Measurements from ENCODE around the gene BSDC1.

GRCh38 chr1:32334274-32334861 lies 59.9 kb downstream of the BSDC1 start:
- TF ChIP-seq FOXK2 (IDR thresholded peaks at IDR 0.05) = no peak
- no peak for TF ChIP-seq SUZ12 (IDR thresholded peaks at IDR 0.05)
- no peak for TF ChIP-seq FOXM1 (IDR thresholded peaks at IDR 0.05; ENCODE audit: borderline replicate concordance)
- TF ChIP-seq CTBP1 (IDR thresholded peaks at IDR 0.05; ENCODE audit: borderline replicate concordance) = no peak
- TF ChIP-seq ELF4 (IDR thresholded peaks at IDR 0.05) = no peak
- no peak for TF ChIP-seq PKNOX1 (IDR thresholded peaks at IDR 0.05)

Data from HEK293T (cell line).